Measurements from ENCODE around the gene TM9SF4.

TM9SF4 gene

DNA sequence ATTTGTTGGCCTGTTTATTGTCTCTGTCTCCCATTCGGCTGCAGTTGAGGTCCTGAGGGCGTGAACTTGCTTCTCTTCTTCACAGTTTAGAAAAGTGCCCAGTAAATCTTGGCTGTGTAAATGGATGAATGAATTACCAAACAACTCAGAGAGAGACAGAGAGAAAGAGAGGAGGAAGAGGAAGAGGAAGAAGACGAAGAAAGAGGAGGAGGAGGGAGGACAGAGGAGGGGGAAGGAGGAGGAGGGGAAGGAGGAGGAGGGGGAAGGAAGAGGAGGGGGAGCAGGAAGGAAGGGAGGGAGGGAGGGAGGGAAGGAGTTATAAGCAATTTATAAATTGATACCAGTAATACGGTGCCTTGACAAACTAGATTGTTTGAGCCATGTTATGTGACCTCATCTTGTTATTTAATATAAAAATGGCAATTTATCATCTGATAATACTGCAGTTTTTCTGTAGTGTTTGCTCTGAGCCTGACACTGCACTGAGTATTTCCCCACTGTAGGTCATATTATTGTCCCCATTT, 38.8 kb upstream of the TM9SF4 start:
- TF ChIP-seq CEBPB (IDR thresholded peaks at IDR 0.05) = no peak
- TF ChIP-seq, protein P1, sequence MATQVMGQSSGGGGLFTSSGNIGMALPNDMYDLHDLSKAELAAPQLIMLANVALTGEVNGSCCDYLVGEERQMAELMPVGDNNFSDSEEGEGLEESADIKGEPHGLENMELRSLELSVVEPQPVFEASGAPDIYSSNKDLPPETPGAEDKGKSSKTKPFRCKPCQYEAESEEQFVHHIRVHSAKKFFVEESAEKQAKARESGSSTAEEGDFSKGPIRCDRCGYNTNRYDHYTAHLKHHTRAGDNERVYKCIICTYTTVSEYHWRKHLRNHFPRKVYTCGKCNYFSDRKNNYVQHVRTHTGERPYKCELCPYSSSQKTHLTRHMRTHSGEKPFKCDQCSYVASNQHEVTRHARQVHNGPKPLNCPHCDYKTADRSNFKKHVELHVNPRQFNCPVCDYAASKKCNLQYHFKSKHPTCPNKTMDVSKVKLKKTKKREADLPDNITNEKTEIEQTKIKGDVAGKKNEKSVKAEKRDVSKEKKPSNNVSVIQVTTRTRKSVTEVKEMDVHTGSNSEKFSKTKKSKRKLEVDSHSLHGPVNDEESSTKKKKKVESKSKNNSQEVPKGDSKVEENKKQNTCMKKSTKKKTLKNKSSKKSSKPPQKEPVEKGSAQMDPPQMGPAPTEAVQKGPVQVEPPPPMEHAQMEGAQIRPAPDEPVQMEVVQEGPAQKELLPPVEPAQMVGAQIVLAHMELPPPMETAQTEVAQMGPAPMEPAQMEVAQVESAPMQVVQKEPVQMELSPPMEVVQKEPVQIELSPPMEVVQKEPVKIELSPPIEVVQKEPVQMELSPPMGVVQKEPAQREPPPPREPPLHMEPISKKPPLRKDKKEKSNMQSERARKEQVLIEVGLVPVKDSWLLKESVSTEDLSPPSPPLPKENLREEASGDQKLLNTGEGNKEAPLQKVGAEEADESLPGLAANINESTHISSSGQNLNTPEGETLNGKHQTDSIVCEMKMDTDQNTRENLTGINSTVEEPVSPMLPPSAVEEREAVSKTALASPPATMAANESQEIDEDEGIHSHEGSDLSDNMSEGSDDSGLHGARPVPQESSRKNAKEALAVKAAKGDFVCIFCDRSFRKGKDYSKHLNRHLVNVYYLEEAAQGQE (IDR thresholded peaks at IDR 0.05; ENCODE audit: low read depth) = no peak
- no peak for TF ChIP-seq EP300 (IDR thresholded peaks at IDR 0.05; ENCODE audit: borderline replicate concordance)
- no peak for TF ChIP-seq EGR1 (IDR thresholded peaks at IDR 0.05)
- no peak for TF ChIP-seq FOXM1 (IDR thresholded peaks at IDR 0.05; ENCODE audit: borderline replicate concordance, low read depth)
- TF ChIP-seq ZBTB7A (IDR thresholded peaks at IDR 0.05; ENCODE audit: low read depth) = no peak
- TF ChIP-seq TCF12 (IDR thresholded peaks at IDR 0.05; ENCODE audit: low read depth) = no peak
- TF ChIP-seq YY1 (IDR thresholded peaks at IDR 0.05; ENCODE audit: low read depth) = no peak
- no peak for TF ChIP-seq RAD21 (IDR thresholded peaks at IDR 0.05; ENCODE audit: low read depth)
- TF ChIP-seq, protein P2, sequence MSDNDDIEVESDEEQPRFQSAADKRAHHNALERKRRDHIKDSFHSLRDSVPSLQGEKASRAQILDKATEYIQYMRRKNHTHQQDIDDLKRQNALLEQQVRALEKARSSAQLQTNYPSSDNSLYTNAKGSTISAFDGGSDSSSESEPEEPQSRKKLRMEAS (IDR thresholded peaks at IDR 0.05) = no peak
- no peak for TF ChIP-seq CREB1 (IDR thresholded peaks at IDR 0.05; ENCODE audit: low read depth)
- TF ChIP-seq TAF1 (IDR thresholded peaks at IDR 0.05; ENCODE audit: low read depth) = no peak
- TF ChIP-seq, protein P3, sequence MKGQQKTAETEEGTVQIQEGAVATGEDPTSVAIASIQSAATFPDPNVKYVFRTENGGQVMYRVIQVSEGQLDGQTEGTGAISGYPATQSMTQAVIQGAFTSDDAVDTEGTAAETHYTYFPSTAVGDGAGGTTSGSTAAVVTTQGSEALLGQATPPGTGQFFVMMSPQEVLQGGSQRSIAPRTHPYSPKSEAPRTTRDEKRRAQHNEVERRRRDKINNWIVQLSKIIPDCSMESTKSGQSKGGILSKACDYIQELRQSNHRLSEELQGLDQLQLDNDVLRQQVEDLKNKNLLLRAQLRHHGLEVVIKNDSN (IDR thresholded peaks at IDR 0.05) = no peak
- no peak for TF ChIP-seq TEAD4 (IDR thresholded peaks at IDR 0.05)
- TF ChIP-seq NFIC (IDR thresholded peaks at IDR 0.05) = no peak

GRCh38 chr20:32071395-32072167, 37.9 kb upstream of the TM9SF4 start:
- TF ChIP-seq, protein P2 (IDR thresholded peaks at IDR 0.05) = no peak
- TF ChIP-seq CREB1 (IDR thresholded peaks at IDR 0.05; ENCODE audit: low read depth) (no peak), TCF12 (IDR thresholded peaks at IDR 0.05; ENCODE audit: low read depth) (no peak), NFIC (IDR thresholded peaks at IDR 0.05) (no peak), EP300 (IDR thresholded peaks at IDR 0.05; ENCODE audit: borderline replicate concordance) (no peak), YY1 (IDR thresholded peaks at IDR 0.05; ENCODE audit: low read depth) (no peak), RAD21 (IDR thresholded peaks at IDR 0.05; ENCODE audit: low read depth) (no peak), CEBPB (IDR thresholded peaks at IDR 0.05) (no peak), TEAD4 (IDR thresholded peaks at IDR 0.05) (no peak), TAF1 (IDR thresholded peaks at IDR 0.05; ENCODE audit: low read depth) (no peak), EGR1 (IDR thresholded peaks at IDR 0.05) (no peak), ZBTB7A (IDR thresholded peaks at IDR 0.05; ENCODE audit: low read depth) (no peak), FOXM1 (IDR thresholded peaks at IDR 0.05; ENCODE audit: borderline replicate concordance, low read depth) (no peak)
- TF ChIP-seq, protein P1 (IDR thresholded peaks at IDR 0.05; ENCODE audit: low read depth) = no peak
- TF ChIP-seq, protein P3 (IDR thresholded peaks at IDR 0.05) = no peak

DNA sequence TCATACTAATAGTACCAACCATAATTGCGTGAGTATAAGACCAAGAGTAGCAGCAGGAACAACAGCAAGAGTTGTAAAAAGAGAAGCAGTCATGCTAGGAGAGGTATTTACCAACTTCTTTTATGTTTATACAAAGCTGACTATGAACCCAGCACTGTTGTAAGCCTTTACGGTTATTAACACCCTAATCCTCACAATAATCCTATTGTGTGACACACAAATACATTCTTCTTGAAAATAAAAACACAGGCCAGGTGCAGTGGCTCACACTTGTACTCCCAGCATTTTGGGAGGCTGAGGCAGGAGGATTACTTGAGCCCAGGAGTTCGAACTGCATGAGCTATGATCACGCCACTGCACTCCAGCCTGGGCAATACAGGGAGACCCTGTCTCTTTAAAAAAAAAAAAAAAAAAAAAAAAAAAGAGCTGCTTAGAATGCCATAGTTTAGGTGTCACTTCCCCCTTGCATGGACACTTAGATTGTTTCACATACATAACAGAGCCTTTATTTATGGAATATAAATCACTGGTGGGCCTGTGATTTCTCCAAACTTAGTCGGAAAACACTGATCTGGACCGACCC, 37.3 kb upstream of the TM9SF4 start:
- TF ChIP-seq CREB1 (IDR thresholded peaks at IDR 0.05; ENCODE audit: low read depth) (no peak), ZBTB7A (IDR thresholded peaks at IDR 0.05; ENCODE audit: low read depth) (no peak), EP300 (IDR thresholded peaks at IDR 0.05; ENCODE audit: borderline replicate concordance) (no peak), YY1 (IDR thresholded peaks at IDR 0.05; ENCODE audit: low read depth) (no peak), TAF1 (IDR thresholded peaks at IDR 0.05; ENCODE audit: low read depth) (no peak), CEBPB (IDR thresholded peaks at IDR 0.05) (no peak), TEAD4 (IDR thresholded peaks at IDR 0.05) (no peak), NFIC (IDR thresholded peaks at IDR 0.05) (no peak), EGR1 (IDR thresholded peaks at IDR 0.05) (no peak), TCF12 (IDR thresholded peaks at IDR 0.05; ENCODE audit: low read depth) (no peak), RAD21 (IDR thresholded peaks at IDR 0.05; ENCODE audit: low read depth) (no peak), FOXM1 (IDR thresholded peaks at IDR 0.05; ENCODE audit: borderline replicate concordance, low read depth) (no peak)
- TF ChIP-seq, protein P1 (IDR thresholded peaks at IDR 0.05; ENCODE audit: low read depth) = no peak
- TF ChIP-seq, protein P3 (IDR thresholded peaks at IDR 0.05) = no peak
- TF ChIP-seq, protein P2 (IDR thresholded peaks at IDR 0.05) = no peak

Data from Ishikawa (cell line).